ENCODE data around the gene CPT1C.

GRCh38 chr19:49755956-49756355 is 65.0 kb downstream of the CPT1C start:
- no peak for TF ChIP-seq CTCF (IDR thresholded peaks at IDR 0.05)
- no peak for TF ChIP-seq POLR2A (IDR thresholded peaks at IDR 0.05)

Measured in body of pancreas (tissue), 4 donors.